Chondrocyte (in vitro differentiated cells): Measurements from ENCODE around the gene RNF207. TPM values are rescaled to one million over a fixed set of nuclear protein-coding genes. Genes with fewer than 3 reads are reported as not detected.

Source experiments
- DNase-seq: peaks from one replicate; pipeline ENCODE4 v3.0.0; 2021; ENCODE audit warnings: mixed read lengths, low spot score
- H3K27ac Mint-ChIP-seq: one replicate; pipeline ENCODE4 v1.8.0; 2021; ENCODE audit warnings: mild to moderate bottlenecking, moderate library complexity, mixed read lengths; ENCODE audit not compliant: unreplicated experiment
- H3K27me3 Mint-ChIP-seq: 2 replicates; pipeline ENCODE4 v1.8.0; 2021; ENCODE audit warnings: low read depth, mixed read lengths
- H3K36me3 Mint-ChIP-seq: 2 replicates; pipeline ENCODE4 v1.8.0; 2021; ENCODE audit warnings: low read depth, mixed read lengths
- H3K4me1 Mint-ChIP-seq: 2 replicates; pipeline ENCODE4 v1.8.0; 2021; ENCODE audit warnings: low read depth, mild to moderate bottlenecking, mixed read lengths
- H3K4me3 Mint-ChIP-seq: one replicate; pipeline ENCODE4 v1.8.0; 2021; ENCODE audit warnings: mild to moderate bottlenecking, moderate library complexity, mixed read lengths; ENCODE audit not compliant: unreplicated experiment
- H3K9me3 Mint-ChIP-seq: 2 replicates; pipeline ENCODE4 v1.8.0; 2021; ENCODE audit warnings: low read depth, mixed read lengths
- CTCF ChIP-seq: fragments of 200-600 bp; sonication (generic); IDR thresholded peaks from 2 replicates; pipeline ENCODE4 v1.5.0; 2021; ENCODE audit warnings: antibody characterized with exemption, mild to moderate bottlenecking, moderate library complexity
- total RNA-seq: library from RNA; stranded (reverse); gene quantifications from 3 replicates; pipeline ENCODE4 v1.2.1, GENCODE V29; 2021

RNF207 gene
- total RNA-seq, 1 donor from 2014 or later, result 19.9 TPM

GRCh38 chr1:6175411-6175828, 30.5 kb upstream of the RNF207 start:
- H3K4me1 Mint-ChIP-seq, result peaks cover 4% of the 10 kb centered on the region
- no peak overlapping the region for H3K27ac Mint-ChIP-seq
- no peak for TF ChIP-seq CTCF
- H3K4me3 Mint-ChIP-seq, result no peak overlapping the region
- no peak for DNase-seq
- no peaks in the 10 kb centered on the region for H3K9me3 Mint-ChIP-seq
- H3K36me3 Mint-ChIP-seq, result no peaks in the 10 kb centered on the region
- peaks cover 24% of the 10 kb centered on the region for H3K27me3 Mint-ChIP-seq

- Mint-ChIP-seq H3K27ac (no peak overlapping the region), H3K4me3 (no peak overlapping the region), H3K36me3 (no peaks in the 10 kb centered on the region)
Measured at GRCh38 chr1:6176779-6177178, 29.1 kb upstream of the RNF207 start.

GRCh38 chr1:6177681-6178380, 28.1 kb upstream of the RNF207 start:
- H3K4me1 Mint-ChIP-seq, result peaks cover 14% of the 10 kb centered on the region
- TF ChIP-seq CTCF, result no peak
- H3K9me3 Mint-ChIP-seq, result no peaks in the 10 kb centered on the region
- DNase-seq, result no peak
- no peak overlapping the region for H3K4me3 Mint-ChIP-seq
- peaks cover 21% of the 10 kb centered on the region for H3K27me3 Mint-ChIP-seq
- H3K36me3 Mint-ChIP-seq, result no peaks in the 10 kb centered on the region
- no peak overlapping the region for H3K27ac Mint-ChIP-seq

More at GRCh38 chr1:6176779-6177178, 29.1 kb upstream of the RNF207 start:
- TF ChIP-seq CTCF, result no peak
- no peak for DNase-seq
- H3K9me3 Mint-ChIP-seq, result no peaks in the 10 kb centered on the region
- peaks cover 21% of the 10 kb centered on the region for H3K27me3 Mint-ChIP-seq
- H3K4me1 Mint-ChIP-seq, result peaks cover 14% of the 10 kb centered on the region

GRCh38 chr1:6178751-6179563, 27.0 kb upstream of the RNF207 start:
- Mint-ChIP-seq H3K36me3 (no peaks in the 10 kb centered on the region), H3K4me3 (peak overlapping the region; percentile 60), H3K27me3 (peaks cover 21% of the 10 kb centered on the region), H3K9me3 (no peaks in the 10 kb centered on the region), H3K27ac (no peak overlapping the region), H3K4me1 (peaks cover 23% of the 10 kb centered on the region)
- no peak for TF ChIP-seq CTCF
- DNase-seq, result no peak

- H3K36me3 Mint-ChIP-seq, result peaks cover 3% of the 10 kb centered on the region
- no peak for DNase-seq
- no peaks in the 10 kb centered on the region for H3K9me3 Mint-ChIP-seq
- no peak for TF ChIP-seq CTCF
- no peak overlapping the region for H3K27ac Mint-ChIP-seq
- no peak overlapping the region for H3K4me3 Mint-ChIP-seq
- peaks cover 23% of the 10 kb centered on the region for H3K4me1 Mint-ChIP-seq
- peaks cover 21% of the 10 kb centered on the region for H3K27me3 Mint-ChIP-seq
Measured at GRCh38 chr1:6179564-6180175, 26.2 kb upstream of the RNF207 start.
